ENCODE data around the gene CCDC172. TPM values are rescaled to one million over a fixed set of nuclear protein-coding genes. Genes with fewer than 3 reads are reported as not detected.

CCDC172 gene
- total and polyA plus RNA-seq, 2 of the 8 experiments (the other 6 are each of a cell fraction or from before 2014, with no cell fraction given), result 1.1 to 3.6 TPM

GRCh38 chr10:116336866-116337265 lies 12.6 kb downstream of the CCDC172 start (continued):
- no peak for TF ChIP-seq CHD1 (IDR thresholded peaks at IDR 0.05; ENCODE audit: low read depth, low read length)
- TF ChIP-seq POLR2AphosphoS5 (IDR thresholded peaks at IDR 0.05; ENCODE audit: low read depth, low read length), result no peak
